ENCODE results near the gene NCDN.
A peak's percentile ranks its signal among the peaks of the same experiment; 100 is the strongest.
"Not testable (repeated sequence)": the region's sequence is repeated elsewhere in the genome, so short reads cannot be mapped to it uniquely, and the experiment has no call there.

NCDN gene

GRCh38 chr1:35573198-35574124, 15.9 kb downstream of the NCDN start, which contains the start of gene TFAP2E:
Gene TFAP2E (plus strand): TSS chr1:35573314. CDS start chr1:35573578, 264 bp downstream.
- peak within 1 kb of the TSS; percentile 45 for H3K4me3 ChIP-seq (ENCODE audit: low read depth, low read length)
- no peak for DNase-seq (ENCODE audit: low read depth)
- in situ Hi-C loops (cut with HindIII; ENCODE audit: low sequenced_read_pairs): no loop called here
- TF ChIP-seq CTCF (IDR thresholded peaks at IDR 0.05; ENCODE audit: low read depth, low read length, missing control alignments): no peak

- H3K4me3 ChIP-seq (ENCODE audit: low read depth, low read length): no peak overlapping the region
- TF ChIP-seq CTCF (IDR thresholded peaks at IDR 0.05; ENCODE audit: low read depth, low read length, missing control alignments): no peak
- no peak for DNase-seq (ENCODE audit: low read depth)
- in situ Hi-C loops (cut with HindIII; ENCODE audit: low sequenced_read_pairs): no loop called here
Measured at GRCh38 chr1:35574125-35574654, 16.6 kb downstream of the NCDN start.

- DNase-seq (ENCODE audit: low read depth): no peak
- in situ Hi-C loops (cut with HindIII; ENCODE audit: low sequenced_read_pairs): no loop called here
- TF ChIP-seq CTCF (IDR thresholded peaks at IDR 0.05; ENCODE audit: low read depth, low read length, missing control alignments): no peak
- H3K4me3 ChIP-seq (ENCODE audit: low read depth, low read length): no peak overlapping the region
Measured at GRCh38 chr1:35574655-35575415, 17.2 kb downstream of the NCDN start.

GRCh38 chr1:35575416-35575958, 17.9 kb downstream of the NCDN start:
- DNase-seq (ENCODE audit: low read depth): no peak
- H3K4me3 ChIP-seq (ENCODE audit: low read depth, low read length): no peak overlapping the region
- in situ Hi-C loops (cut with HindIII; ENCODE audit: low sequenced_read_pairs): no loop called here
- TF ChIP-seq CTCF (IDR thresholded peaks at IDR 0.05; ENCODE audit: low read depth, low read length, missing control alignments): no peak

- in situ Hi-C loops (cut with HindIII; ENCODE audit: low sequenced_read_pairs): no loop called here
- H3K4me3 ChIP-seq (ENCODE audit: low read depth, low read length): no peak overlapping the region
Measured at GRCh38 chr1:35576061-35576765, 18.6 kb downstream of the NCDN start.

GRCh38 chr1:35576766-35577070, 19.1 kb downstream of the NCDN start:
- DNase-seq (ENCODE audit: low read depth); H3K4me3 ChIP-seq (ENCODE audit: low read depth, low read length); in situ Hi-C loops (cut with HindIII; ENCODE audit: low sequenced_read_pairs): not testable (repeated sequence)

More at GRCh38 chr1:35576061-35576765, 18.6 kb downstream of the NCDN start:
- TF ChIP-seq CTCF (IDR thresholded peaks at IDR 0.05; ENCODE audit: low read depth, low read length, missing control alignments): no peak
- no peak for DNase-seq (ENCODE audit: low read depth)

Measured in astrocyte of the cerebellum (primary cell).